Body of pancreas (tissue), 4 donors: Measurements from ENCODE around the gene LARP4B. TPM values are rescaled to one million over a fixed set of nuclear protein-coding genes. Genes with fewer than 3 reads are reported as not detected.

Source experiments
- ATAC-seq: fragments of 150-250 bp; one replicate; pipeline ENCODE4 v1.9.1; 2016
- DNase-seq, 4 donors: peaks; one replicate each; pipeline ENCODE4 v3.0.0-alpha.2; 2019
- H3K27ac ChIP-seq, 4 donors: fragments of 200-600 bp; sonication (generic); 1 replicate in 3 of 4; 2 replicates in 1 of 4; pipeline versions ENCODE4 v1.5.1 to v1.6.1; 2016 to 2019; ENCODE audit warnings: mild to moderate bottlenecking in 1 of 4, mixed read lengths in 1 of 4, moderate library complexity in 1 of 4
- H3K27me3 ChIP-seq, 2 donors: fragments of 200-600 bp; sonication (generic); one replicate each; pipeline ENCODE4 v1.6.0; 2016; ENCODE audit warnings: mild to moderate bottlenecking in 1 of 2
- H3K36me3 ChIP-seq, 2 donors: fragments of 200-600 bp; sonication (generic); replicated peaks in 1 of 2; 2 replicates each; pipeline ENCODE4 v1.5.1; 2016; ENCODE audit warnings: low read depth in 2 of 2; ENCODE audit not compliant: insufficient read depth in 1 of 2
- H3K4me1 ChIP-seq: fragments of 200-600 bp; sonication (generic); one replicate; pipeline ENCODE4 v1.6.0; 2016
- H3K4me3 ChIP-seq, 2 donors: fragments of 200-600 bp; sonication (generic); 1 replicate in 1 of 2; 2 replicates in 1 of 2; pipeline ENCODE4 v1.5.1; 2016 to 2019
- H3K9me3 ChIP-seq, 3 donors: fragments of 200-600 bp; sonication (generic); 1 replicate in 2 of 3; 2 replicates in 1 of 3; pipeline ENCODE4 v1.5.1; 2016
- POLR2A ChIP-seq, 3 donors: fragments of 450-650 bp; IDR thresholded peaks; one replicate each; pipeline ENCODE4 v1.6.1; 2016; ENCODE audit warnings: antibody characterized with exemption in 3 of 3, mild to moderate bottlenecking in 2 of 3
- WGBS, 2 donors: methylation state at CpG; one replicate each; pipeline ENCODE4 v1.1.5; 2017; 5-methylcytosine and 5-hydroxymethylcytosine counted together
- intact Hi-C: fragments of 100-400 bp; cut with DNase I; formaldehyde crosslinking; loops from one replicate; pipeline ENCODE4 v1.15.1; 2023
- total RNA-seq, 2 donors: library from RNA; depleted of rRNA; stranded (reverse); fragments of >200 nt; gene quantifications; one replicate each; pipeline ENCODE4 v1.1.0, GENCODE V29; 2016
- TF ChIP-seq, protein P1 (sequence below), 7 experiments: fragments of 450-650 bp in 4 of 7; fragments of 200-600 bp in 3 of 7; sonication (generic) in 3 of 7; IDR thresholded peaks; one replicate each; pipeline ENCODE4 v1.5.1; 2016 to 2019; ENCODE audit warnings: antibody characterized with exemption in 7 of 7

LARP4B gene
- total RNA-seq, 2 donors from 2014 or later = 41.0 to 61.6 TPM

DNA sequence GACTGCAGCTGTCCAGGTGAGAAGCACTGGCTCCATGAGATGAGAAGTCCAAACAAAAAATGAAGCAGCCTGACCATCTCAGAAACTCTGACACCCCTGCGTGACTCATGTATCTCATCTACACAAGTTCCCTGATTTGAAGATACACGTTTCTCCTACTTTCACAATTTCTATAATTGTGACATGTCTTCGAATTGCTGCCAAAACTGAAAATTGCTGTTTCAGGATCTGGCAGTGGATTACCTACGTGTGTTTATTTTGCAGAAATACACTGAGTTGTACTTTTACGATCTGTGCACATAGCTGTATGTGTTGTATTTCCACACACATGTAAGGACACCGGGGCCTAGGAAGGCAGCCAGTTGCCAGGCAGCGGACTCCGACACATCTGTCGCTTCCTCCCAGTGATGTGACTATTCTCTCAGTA, 53.2 kb downstream of the LARP4B start:
- H3K9me3 ChIP-seq = no peaks in the 10 kb centered on the region
- H3K36me3 ChIP-seq = peaks cover 0 to 20% of the 10 kb centered on the region in 2 donors
- intact Hi-C loops = no loop called here
- TF ChIP-seq, protein P1, sequence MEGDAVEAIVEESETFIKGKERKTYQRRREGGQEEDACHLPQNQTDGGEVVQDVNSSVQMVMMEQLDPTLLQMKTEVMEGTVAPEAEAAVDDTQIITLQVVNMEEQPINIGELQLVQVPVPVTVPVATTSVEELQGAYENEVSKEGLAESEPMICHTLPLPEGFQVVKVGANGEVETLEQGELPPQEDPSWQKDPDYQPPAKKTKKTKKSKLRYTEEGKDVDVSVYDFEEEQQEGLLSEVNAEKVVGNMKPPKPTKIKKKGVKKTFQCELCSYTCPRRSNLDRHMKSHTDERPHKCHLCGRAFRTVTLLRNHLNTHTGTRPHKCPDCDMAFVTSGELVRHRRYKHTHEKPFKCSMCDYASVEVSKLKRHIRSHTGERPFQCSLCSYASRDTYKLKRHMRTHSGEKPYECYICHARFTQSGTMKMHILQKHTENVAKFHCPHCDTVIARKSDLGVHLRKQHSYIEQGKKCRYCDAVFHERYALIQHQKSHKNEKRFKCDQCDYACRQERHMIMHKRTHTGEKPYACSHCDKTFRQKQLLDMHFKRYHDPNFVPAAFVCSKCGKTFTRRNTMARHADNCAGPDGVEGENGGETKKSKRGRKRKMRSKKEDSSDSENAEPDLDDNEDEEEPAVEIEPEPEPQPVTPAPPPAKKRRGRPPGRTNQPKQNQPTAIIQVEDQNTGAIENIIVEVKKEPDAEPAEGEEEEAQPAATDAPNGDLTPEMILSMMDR (IDR thresholded peaks at IDR 0.05) = no peak
- no peak for TF ChIP-seq POLR2A (IDR thresholded peaks at IDR 0.05)
- H3K27ac ChIP-seq = no peak overlapping the region
- DNase-seq (peak in 3 of 4 donors; percentile 28 to 50 (median 48)), ATAC-seq (peak; percentile 56)
- H3K4me1 ChIP-seq = peaks cover 9% of the 10 kb centered on the region
- 53 to 60% methylated on average over 9 of the region's 9 CpGs for WGBS, 2 donors
- no peak overlapping the region for H3K4me3 ChIP-seq
- no peaks in the 10 kb centered on the region for H3K27me3 ChIP-seq

DNA sequence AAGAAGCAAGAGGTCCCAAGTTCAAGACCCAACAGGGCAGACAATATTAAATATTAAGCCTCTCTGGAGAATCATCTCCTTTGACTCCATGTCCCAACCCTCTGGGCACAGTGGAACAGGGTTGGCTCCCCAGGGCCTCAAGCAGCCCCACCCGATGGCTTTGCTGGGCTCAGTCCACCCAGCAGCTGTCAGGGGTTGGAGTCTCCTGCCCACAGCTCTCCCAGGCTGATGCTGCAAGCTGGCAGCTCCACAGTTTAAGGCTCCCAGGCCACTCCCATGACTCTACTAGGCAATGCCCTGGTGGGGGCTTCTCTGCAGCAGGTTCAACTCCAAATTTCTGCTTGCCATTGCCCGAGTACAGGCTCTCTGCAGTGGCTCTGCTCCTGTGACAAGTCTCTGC, 55.1 kb downstream of the LARP4B start:
- Histone ChIP-seq H3K4me1 (peaks cover 9% of the 10 kb centered on the region), H3K9me3 (no peaks in the 10 kb centered on the region), H3K27ac (no peak overlapping the region), H3K4me3 (no peak overlapping the region), H3K36me3 (peaks cover 0 to 4% of the 10 kb centered on the region in 2 donors), H3K27me3 (no peaks in the 10 kb centered on the region)
- intact Hi-C loops = no loop called here
- WGBS, 2 donors = 91 to 100% methylated on average over 2 of the region's 2 CpGs
- ATAC-seq (no peak), DNase-seq (no peak)
- TF ChIP-seq POLR2A (IDR thresholded peaks at IDR 0.05) = no peak
- TF ChIP-seq, protein P1 (IDR thresholded peaks at IDR 0.05) = no peak

DNA sequence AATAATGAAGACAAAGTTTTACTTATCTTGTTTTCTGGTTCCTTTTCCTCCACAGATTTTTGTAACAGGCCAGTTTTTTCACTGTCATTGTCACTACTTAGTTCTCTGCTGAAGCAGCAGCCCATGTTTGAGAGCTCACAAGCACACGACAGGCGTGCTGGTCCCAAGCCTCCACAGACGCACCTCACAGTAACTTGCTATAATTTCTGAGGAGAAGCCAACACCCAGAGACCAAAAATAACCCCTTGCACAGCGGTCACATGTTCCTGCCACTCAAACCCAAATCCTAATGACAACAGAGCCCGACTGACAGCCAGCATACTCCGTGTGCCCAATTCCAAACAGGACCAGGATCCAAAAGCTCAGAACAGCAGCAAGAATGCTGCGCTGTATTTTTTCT, 58.5 kb downstream of the LARP4B start:
- no peak for TF ChIP-seq POLR2A (IDR thresholded peaks at IDR 0.05)
- TF ChIP-seq, protein P1 (IDR thresholded peaks at IDR 0.05) = no peak
- intact Hi-C loops = no loop called here
- no peak for DNase-seq
- Histone ChIP-seq H3K4me1 (peaks cover 9% of the 10 kb centered on the region), H3K9me3 (no peaks in the 10 kb centered on the region), H3K4me3 (no peak overlapping the region), H3K27ac (no peak overlapping the region), H3K36me3 (no peaks in the 10 kb centered on the region), H3K27me3 (no peaks in the 10 kb centered on the region)
- WGBS, 2 donors = 92 to 95% methylated on average over 7 of the region's 7 CpGs
- ATAC-seq = no peak

DNA sequence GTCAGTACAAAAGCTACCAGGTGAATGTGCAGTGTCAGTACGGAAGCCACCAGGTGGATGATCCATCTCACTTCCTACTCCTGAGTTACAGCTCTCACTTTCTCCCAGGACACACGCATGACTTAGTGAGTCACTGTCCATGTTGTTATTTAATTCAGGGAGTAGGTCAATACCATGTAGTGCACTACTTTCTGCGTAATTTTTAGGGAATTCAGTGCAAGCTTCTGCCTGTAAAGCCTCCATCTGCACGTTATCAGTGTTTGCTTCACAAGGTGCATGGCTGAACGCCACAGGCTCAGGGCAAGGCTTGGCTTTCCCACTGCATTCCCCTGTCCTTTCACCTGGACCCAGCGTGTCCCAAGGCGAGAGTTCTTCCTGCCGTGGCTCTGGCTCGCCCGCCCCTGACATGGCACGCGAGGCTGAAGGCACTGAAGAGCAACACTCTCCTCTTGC, 59.5 kb downstream of the LARP4B start:
- intact Hi-C loops = no loop called here
- H3K27me3 ChIP-seq = no peaks in the 10 kb centered on the region
- H3K36me3 ChIP-seq = no peaks in the 10 kb centered on the region
- H3K27ac ChIP-seq = no peak overlapping the region
- DNase-seq = peak in 1 of 4 donors; percentile 36
- TF ChIP-seq, protein P1 (IDR thresholded peaks at IDR 0.05) = no peak
- no peak for TF ChIP-seq POLR2A (IDR thresholded peaks at IDR 0.05)
- 52 to 64% methylated on average over 12 of the region's 12 CpGs for WGBS, 2 donors
- H3K4me1 ChIP-seq = peaks cover 9% of the 10 kb centered on the region
- no peak for ATAC-seq
- no peak overlapping the region for H3K4me3 ChIP-seq
- H3K9me3 ChIP-seq = no peaks in the 10 kb centered on the region

DNA sequence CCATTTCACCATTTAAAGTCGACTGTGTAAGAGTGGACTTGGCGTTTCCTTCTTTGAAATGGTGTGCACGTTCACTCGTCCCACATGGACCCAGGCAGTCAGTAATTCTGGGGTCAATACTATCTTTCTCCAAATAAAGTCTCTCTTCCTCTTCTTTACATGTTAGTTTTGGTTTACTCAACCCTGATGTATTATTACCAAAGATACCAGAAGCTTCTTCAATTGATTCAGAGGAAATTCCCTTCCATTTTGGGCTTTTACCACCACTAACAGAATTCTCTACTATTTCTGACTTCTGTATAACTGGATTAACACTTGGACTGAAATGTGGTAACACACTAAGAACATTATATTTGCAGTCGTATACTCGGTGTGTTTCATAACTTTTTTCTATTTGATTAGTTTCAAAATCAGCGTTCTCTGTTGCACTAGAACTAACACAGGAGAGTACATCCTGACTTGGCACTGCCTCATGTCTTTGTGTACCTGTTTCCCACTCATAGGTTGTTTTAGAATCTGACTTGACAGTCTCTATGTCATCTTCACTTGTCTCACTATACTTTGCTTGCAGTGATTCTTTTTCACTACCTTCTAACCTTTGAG, 60.8 kb downstream of the LARP4B start:
- Histone ChIP-seq H3K27me3 (no peaks in the 10 kb centered on the region), H3K4me1 (peaks cover 9% of the 10 kb centered on the region), H3K36me3 (no peaks in the 10 kb centered on the region), H3K27ac (no peak overlapping the region), H3K9me3 (no peaks in the 10 kb centered on the region), H3K4me3 (no peak overlapping the region)
- WGBS, 2 donors = 76 to 88% methylated on average over 7 of the region's 7 CpGs
- ATAC-seq (no peak), DNase-seq (no peak)
- intact Hi-C loops = no loop called here
- TF ChIP-seq, protein P1 (IDR thresholded peaks at IDR 0.05) = no peak
- TF ChIP-seq POLR2A (IDR thresholded peaks at IDR 0.05) = no peak
